DND-41 (cell line): Measurements from ENCODE around the gene YWHAG.
A peak's percentile ranks its signal among the peaks of the same experiment; 100 is the strongest.

Experiments
- EZH2 ChIP-seq: IDR thresholded peaks from 3 replicates; pipeline ENCODE4 v1.6.1; 2012; ENCODE audit warnings: borderline replicate concordance, low read depth, mild to moderate bottlenecking, moderate library complexity, low read length, inconsistent platforms; ENCODE audit not compliant: severe bottlenecking
- TF ChIP-seq, protein P1 (sequence below): IDR thresholded peaks from 2 replicates; pipeline ENCODE4 v1.5.1; 2012; ENCODE audit warnings: borderline replicate concordance, low read length, moderate library complexity, mild to moderate bottlenecking; ENCODE audit not compliant: poor library complexity, severe bottlenecking; ENCODE audit errors: extremely low read depth

DNA sequence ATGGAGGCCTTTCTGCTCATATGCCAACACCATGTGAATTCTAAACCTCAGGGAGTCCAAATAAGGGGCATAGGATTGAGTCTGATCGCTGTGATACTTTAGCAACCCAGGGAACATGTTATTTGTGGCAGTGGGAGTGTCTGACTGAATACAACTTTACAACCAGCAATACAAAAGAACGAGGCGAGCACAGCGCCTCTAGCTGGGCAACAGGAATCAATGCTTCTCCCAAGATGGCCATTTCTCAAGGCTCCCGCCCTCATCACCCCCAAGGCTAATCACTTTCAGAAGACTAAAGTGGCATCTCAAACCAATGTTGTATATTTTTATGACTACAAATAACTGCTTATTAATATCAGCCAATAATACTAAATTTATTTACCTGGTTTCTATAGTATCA, 28.1 kb downstream of the YWHAG start:
- TF ChIP-seq, protein P1, sequence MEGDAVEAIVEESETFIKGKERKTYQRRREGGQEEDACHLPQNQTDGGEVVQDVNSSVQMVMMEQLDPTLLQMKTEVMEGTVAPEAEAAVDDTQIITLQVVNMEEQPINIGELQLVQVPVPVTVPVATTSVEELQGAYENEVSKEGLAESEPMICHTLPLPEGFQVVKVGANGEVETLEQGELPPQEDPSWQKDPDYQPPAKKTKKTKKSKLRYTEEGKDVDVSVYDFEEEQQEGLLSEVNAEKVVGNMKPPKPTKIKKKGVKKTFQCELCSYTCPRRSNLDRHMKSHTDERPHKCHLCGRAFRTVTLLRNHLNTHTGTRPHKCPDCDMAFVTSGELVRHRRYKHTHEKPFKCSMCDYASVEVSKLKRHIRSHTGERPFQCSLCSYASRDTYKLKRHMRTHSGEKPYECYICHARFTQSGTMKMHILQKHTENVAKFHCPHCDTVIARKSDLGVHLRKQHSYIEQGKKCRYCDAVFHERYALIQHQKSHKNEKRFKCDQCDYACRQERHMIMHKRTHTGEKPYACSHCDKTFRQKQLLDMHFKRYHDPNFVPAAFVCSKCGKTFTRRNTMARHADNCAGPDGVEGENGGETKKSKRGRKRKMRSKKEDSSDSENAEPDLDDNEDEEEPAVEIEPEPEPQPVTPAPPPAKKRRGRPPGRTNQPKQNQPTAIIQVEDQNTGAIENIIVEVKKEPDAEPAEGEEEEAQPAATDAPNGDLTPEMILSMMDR: peak; percentile 9
- no peak for TF ChIP-seq EZH2
